HG03135 (cell line): ENCODE data around the gene PARP1.

Experiments
- ATAC-seq: cut with Tn5 transposase; IDR thresholded peaks from one replicate; pipeline ENCODE4 v1.9.1; 2021; ENCODE audit warnings: mild to moderate bottlenecking, moderate library complexity; ENCODE audit not compliant: unreplicated experiment

PARP1 gene

GRCh38 chr1:226408285-226409184 is 642 bp upstream of the PARP1 start:
- ATAC-seq, result no peak

GRCh38 chr1:226407199-226407496 is 745 bp downstream of the PARP1 start:
- ATAC-seq, result peak; percentile 10

- ATAC-seq, result no peak
Measured at GRCh38 chr1:226406401-226406881, 1.5 kb downstream of the PARP1 start.

GRCh38 chr1:226405411-226405988 is 2.4 kb downstream of the PARP1 start:
- no peak for ATAC-seq

GRCh38 chr1:226404904-226405222 is 3.0 kb downstream of the PARP1 start:
- no peak for ATAC-seq

GRCh38 chr1:226404063-226404903 is 3.6 kb downstream of the PARP1 start:
- ATAC-seq, result no peak

- no peak for ATAC-seq
Measured at GRCh38 chr1:226403201-226404034, 4.5 kb downstream of the PARP1 start.

- ATAC-seq, result no peak
Measured at GRCh38 chr1:226402739-226403165, 5.1 kb downstream of the PARP1 start.

GRCh38 chr1:226401355-226402303 is 6.3 kb downstream of the PARP1 start:
- no peak for ATAC-seq

GRCh38 chr1:226400519-226401354 is 7.2 kb downstream of the PARP1 start:
- no peak for ATAC-seq

GRCh38 chr1:226397955-226398636 is 9.8 kb downstream of the PARP1 start:
- ATAC-seq, result no peak

- ATAC-seq, result no peak
Measured at GRCh38 chr1:226397011-226397926, 10.6 kb downstream of the PARP1 start.

- ATAC-seq, result no peak
Measured at GRCh38 chr1:226395753-226396152, 12.1 kb downstream of the PARP1 start.

- no peak for ATAC-seq
Measured at GRCh38 chr1:226394462-226394861, 13.4 kb downstream of the PARP1 start.

GRCh38 chr1:226390681-226391080 is 17.2 kb downstream of the PARP1 start:
- ATAC-seq, result no peak

- no peak for ATAC-seq
Measured at GRCh38 chr1:226388131-226388530, 19.8 kb downstream of the PARP1 start.

- no peak for ATAC-seq
Measured at GRCh38 chr1:226384717-226385116, 23.2 kb downstream of the PARP1 start.
